ENCODE data around the gene REPS1. TPM values are rescaled to one million over a fixed set of nuclear protein-coding genes. Genes with fewer than 3 reads are reported as not detected.

The REPS1 gene
- total and polyA plus RNA-seq, 2 of the 13 experiments (the other 11 are each of a cell fraction or from before 2014, with no cell fraction given) = 36.4 to 38.3 TPM

- ATAC-seq (no peak), FAIRE-seq (no peak), DNase-seq (ENCODE audit: low spot score) (no peak)
- in situ Hi-C loops (cut with HindIII; ENCODE audit: extremely low pct_ligation_motif_present, low pct_unique_long_range_greater_than_20kb) = no loop called here
- H3K36me3 ChIP-seq (replicated peaks in 1 of 2; ENCODE audit: control insufficient read depth in 1 of 2, insufficient read depth in 2 of 2, low read length in 2 of 2) = no peaks in the 10 kb centered on the region
- ChIA-PET CTCF (ENCODE audit: low intra/inter-chr PET ratio, low total read pairs) (no interaction called here), POLR2A (no interaction called here)
- no TSS peak for BruUV-seq (replicated peaks)
- WGBS (ENCODE audit: low lambda C conversion rate) = 26% methylated on average over 3 of the region's 3 CpGs
- H3K79me2 ChIP-seq (ENCODE audit: insufficient read depth, low read length) = no peaks in the 10 kb centered on the region
- H3K9me3 ChIP-seq (ENCODE audit: low read length) = no peaks in the 10 kb centered on the region
- H3K27ac ChIP-seq (ENCODE audit: extremely low read length, insufficient read depth, low read length) = no peak overlapping the region
- H2AFZ ChIP-seq (ENCODE audit: low read length) = no peak overlapping the region
- no peak overlapping the region for H3K4me3 ChIP-seq (replicated peaks in 1 of 3; ENCODE audit: insufficient read depth in 1 of 3, low read depth in 2 of 3, low read length in 3 of 3)
- intact Hi-C loops (cut with micrococcal nuclease; ENCODE audit: unreplicated experiment) = no loop called here
- no peaks in the 10 kb centered on the region; a peak in 1 of 5 replicates for H3K27me3 ChIP-seq (ENCODE audit: control insufficient read depth in 1 of 2, insufficient read depth in 2 of 2, low read length in 2 of 2)
- TF ChIP-seq RCOR2 (CRISPR knock-in tag; IDR thresholded peaks at IDR 0.05) (no peak), ARHGAP35 (CRISPR knock-in tag; IDR thresholded peaks at IDR 0.05; ENCODE audit: borderline replicate concordance) (no peak), NFAT5 (CRISPR knock-in tag; IDR thresholded peaks at IDR 0.05) (no peak), HNRNPH1 (optimal IDR thresholded peaks at IDR 0.05; ENCODE audit: low read depth, low read length) (no peak)
- H3K4me2 ChIP-seq (ENCODE audit: low read depth, low read length) = no peak overlapping the region
- no peak overlapping the region for H3K9ac ChIP-seq (ENCODE audit: insufficient read depth, low read depth, low read length)
- H4K20me1 ChIP-seq (ENCODE audit: insufficient read depth, low read length) = no peaks in the 10 kb centered on the region
- 0 out of 2 replicates have a peak, but pooled peaks cover 6% of the 10 kb centered on the region for H3K4me1 ChIP-seq (ENCODE audit: insufficient read depth, low read length)
These were observed 23.9 kb upstream of the REPS1 start for GRCh38 chr6:139011980-139012379.
